HG03135 (cell line): ENCODE measurements around the gene ANAPC7.
A peak's percentile ranks its signal among the peaks of the same experiment; 100 is the strongest.
"Not testable (repeated sequence)": the region's sequence is repeated elsewhere in the genome, so short reads cannot be mapped to it uniquely, and the experiment has no call there.

Experiments used
- ATAC-seq: cut with Tn5 transposase; IDR thresholded peaks from one replicate; pipeline ENCODE4 v1.9.1; 2021; ENCODE audit warnings: mild to moderate bottlenecking, moderate library complexity; ENCODE audit not compliant: unreplicated experiment

Gene ANAPC7, protein sequence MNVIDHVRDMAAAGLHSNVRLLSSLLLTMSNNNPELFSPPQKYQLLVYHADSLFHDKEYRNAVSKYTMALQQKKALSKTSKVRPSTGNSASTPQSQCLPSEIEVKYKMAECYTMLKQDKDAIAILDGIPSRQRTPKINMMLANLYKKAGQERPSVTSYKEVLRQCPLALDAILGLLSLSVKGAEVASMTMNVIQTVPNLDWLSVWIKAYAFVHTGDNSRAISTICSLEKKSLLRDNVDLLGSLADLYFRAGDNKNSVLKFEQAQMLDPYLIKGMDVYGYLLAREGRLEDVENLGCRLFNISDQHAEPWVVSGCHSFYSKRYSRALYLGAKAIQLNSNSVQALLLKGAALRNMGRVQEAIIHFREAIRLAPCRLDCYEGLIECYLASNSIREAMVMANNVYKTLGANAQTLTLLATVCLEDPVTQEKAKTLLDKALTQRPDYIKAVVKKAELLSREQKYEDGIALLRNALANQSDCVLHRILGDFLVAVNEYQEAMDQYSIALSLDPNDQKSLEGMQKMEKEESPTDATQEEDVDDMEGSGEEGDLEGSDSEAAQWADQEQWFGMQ

DNA sequence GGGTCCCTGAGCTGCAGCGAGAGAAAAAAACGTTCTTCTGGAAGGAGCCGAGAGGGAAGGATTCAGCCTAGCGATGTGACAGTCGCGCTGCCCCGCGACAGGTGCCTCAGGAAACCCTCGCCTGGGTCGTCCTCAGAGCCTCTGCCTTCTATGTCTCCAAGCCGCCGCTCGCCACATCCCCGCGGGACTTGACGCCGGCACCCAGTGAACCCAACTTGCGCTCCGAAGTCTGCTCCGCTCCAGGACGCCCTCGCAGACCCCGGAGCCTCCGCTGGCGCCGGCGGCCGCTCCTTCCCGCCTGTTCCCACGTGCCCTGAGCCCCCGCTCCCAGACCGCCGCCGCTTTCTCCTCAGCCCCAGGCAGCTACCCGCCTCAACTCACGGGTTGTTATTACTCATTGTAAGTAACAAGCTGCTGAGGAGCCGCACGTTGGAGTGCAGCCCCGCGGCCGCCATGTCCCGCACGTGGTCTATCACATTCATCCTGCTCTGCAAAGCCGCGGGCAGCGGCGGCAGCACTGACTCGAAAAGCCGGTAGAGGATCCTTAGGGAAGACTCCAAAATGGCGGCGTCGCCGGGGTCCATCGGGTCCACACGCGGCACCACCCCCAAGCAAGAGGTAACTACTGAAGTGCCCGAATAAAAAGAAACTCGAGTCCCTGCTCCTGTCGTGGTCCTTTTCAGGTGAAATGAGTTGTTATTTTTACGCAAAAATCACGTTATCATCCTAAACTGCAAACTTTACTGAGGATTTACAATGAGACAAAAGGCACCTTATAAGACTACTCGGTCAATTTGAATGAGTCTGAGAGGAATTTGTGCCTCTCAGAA is at the start of gene ANAPC7:
Gene ANAPC7 (minus strand): TSS at position 563 of the 830 bp plus-strand sequence. CDS start 81 bp downstream, at position 482.
- ATAC-seq = peak; percentile 85

DNA sequence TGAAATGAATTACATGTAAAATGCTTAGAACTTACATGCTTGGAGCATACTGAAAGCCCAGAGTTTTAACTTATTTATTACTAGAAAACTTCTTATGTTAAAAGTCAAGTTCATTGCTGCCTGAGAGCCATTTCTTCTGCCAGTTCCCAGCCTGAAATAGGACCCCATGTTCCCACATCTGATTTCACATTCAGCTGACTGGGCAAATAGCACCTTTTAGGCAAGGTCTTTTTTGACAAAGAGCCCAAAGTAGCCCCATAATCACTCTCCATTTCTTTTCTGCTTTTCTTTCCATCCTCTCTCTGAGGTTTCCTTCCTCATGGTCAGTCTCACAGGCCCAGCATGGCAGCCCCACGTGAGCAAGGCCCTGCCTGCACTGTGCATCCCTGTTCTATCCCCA is 47.8 kb upstream of the ANAPC7 start:
- no peak for ATAC-seq

DNA sequence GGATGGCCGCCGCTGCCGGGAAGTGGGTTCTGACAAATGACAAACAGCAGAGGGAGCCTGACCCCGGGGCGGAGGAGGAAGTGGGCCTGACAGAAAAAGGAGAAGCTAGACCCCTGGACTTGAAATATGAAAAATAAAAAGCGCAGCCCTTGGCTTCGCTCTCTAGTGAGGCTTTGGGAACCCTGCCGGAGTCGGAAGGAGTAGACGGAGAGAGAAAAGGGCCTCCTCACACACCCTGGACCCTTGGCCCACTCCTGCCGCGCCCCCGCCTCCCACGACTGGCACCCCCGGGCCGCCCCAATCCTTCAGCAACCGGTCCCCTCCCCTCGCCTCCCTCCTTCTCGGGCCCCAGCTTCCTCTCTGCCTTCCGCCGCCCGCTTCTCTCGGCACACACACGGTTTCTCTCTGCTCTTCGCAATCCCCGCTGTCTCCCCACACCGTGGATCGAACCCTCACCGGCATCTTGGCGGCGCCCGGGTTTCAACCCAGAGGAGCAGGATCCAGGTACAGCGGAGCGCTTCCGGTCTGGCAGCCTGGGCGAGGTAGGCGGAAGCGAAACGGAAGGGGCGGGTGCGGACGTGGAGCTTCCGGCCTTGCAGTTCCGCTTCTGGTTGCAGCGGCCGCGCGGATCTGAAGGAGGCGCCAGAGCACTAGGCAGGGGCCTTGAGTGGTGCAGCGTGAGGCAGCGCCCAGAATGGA is 46.4 kb upstream of the ANAPC7 start, which contains the start of gene ARPC3:
Gene ARPC3 (minus strand): TSS at position 539 of the 699 bp plus-strand sequence. CDS start 77 bp downstream, at position 462.
- ATAC-seq = peak; percentile 86

DNA sequence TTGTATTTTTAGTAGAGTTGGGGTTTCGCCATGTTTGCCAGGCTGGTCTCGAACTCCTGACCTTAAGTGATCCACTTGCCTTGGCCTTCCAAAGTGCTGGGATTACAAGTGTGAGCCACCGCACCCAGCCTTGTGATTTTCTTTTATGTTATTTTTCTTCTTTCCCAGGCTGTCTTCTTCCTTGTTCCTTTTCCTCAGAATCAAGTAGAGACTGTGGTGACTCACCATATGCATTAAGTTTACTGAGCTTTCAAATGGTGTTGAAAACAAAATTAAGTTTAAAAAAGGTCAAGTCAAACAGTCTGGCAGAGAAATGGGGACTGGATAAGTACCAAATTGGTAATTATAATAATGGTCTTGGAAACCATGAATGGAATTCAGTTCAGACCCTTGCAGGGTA is 40.9 kb upstream of the ANAPC7 start:
- no peak for ATAC-seq

DNA sequence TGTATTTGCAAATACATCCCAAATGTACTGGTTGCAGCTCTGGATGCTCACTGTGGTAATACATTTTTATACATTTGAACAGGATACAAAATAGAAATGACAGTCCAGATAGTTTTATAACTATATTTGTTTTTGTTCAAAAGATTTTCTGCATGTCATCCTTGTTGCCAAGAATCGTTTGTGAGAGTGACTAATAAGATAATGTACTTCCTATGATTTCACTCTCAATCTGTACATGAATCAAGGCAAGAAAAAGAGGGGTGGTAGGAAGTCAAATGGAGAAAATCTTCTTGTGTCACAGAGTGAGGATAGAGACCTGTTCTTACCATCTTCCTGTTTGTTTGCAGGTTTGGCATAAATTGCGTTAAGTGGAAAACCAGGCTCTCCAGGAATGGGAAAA is 32.7 kb upstream of the ANAPC7 start:
- no peak for ATAC-seq

DNA sequence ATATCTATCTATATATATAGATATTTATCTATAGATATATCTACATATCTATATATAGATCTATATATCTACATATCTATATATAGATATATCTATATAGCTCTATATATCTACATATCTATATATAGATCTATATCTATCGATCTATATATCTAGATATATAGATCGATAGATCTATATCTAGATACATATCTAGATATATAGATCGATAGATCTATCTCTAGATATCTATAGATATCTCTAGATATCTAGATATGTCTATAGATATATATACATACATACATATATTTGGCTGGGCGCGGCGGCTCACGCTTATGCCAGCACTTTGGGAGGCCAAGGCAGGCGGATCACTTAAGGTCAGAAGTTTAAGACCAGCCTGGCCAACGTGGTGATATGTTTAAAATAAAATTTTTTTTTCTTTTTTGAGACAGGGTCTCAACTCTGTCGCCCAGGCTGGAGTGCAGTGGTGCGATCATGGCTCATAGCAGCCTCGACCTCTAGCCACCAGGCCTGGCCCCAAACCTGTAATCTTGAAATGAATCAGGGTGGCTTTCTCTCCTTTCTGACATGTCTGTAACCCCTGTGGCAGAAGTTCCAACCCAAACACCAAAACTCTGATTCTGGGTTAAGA is 28.6 kb upstream of the ANAPC7 start:
- peak; percentile 33 for ATAC-seq

DNA sequence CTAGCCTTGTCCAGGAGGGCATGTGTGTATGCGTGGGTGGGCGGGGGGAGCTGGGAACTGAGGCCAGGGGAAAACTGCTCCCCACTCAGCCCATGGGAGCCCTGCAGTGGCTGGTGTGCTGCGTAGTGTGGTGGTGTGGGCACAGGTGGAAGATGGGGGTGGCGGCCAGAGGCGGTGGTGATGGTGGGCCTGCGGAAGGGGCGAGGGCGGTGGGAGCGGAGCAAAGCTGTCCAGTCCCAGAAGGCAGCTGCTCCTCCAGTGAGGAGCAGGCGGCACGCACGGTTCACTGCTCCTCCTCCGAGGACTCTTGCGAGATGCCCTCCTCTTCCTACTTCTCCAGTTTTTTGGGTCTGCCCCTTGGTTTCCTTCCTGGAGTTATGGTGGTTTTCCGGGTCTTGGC is 26.2 kb upstream of the ANAPC7 start:
- not testable (repeated sequence) for ATAC-seq

DNA sequence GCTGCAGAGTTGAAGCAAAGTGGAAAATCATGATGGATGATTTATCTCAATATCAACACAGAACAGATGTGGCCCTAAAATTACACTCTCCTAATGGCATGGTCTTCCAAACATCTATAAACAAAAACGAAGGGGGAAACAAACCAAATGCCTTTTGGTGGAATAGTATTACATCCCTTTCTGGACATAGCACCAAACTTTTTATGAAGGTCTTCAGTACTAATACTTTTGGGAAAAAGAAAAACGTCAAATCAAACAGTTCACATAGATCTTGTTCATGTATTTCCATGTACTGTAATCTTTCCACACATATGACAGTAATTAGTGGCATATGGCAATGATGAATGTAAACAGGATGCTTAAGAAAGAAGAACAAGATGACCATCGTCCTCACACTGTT is 22.9 kb upstream of the ANAPC7 start:
- no peak for ATAC-seq

DNA sequence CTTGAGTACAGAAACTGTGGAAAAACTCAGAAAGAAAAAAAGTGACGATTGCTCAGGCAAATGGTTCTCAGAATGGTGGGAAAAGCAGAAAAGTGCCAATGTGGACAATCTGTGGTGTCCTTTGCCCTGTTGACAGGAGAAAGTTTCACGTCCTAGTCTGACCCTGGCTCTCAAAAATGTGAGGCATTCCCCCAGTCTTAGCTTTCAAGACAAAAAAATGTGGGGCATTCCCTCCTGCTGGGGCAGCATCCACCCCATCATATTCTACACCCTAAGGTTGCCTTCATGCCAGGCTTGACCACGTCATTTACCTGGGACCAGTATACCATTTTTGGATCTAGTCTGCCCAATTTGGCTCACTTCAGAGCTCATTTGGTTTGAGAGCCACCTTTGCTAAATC is 20.7 kb upstream of the ANAPC7 start:
- ATAC-seq = no peak

DNA sequence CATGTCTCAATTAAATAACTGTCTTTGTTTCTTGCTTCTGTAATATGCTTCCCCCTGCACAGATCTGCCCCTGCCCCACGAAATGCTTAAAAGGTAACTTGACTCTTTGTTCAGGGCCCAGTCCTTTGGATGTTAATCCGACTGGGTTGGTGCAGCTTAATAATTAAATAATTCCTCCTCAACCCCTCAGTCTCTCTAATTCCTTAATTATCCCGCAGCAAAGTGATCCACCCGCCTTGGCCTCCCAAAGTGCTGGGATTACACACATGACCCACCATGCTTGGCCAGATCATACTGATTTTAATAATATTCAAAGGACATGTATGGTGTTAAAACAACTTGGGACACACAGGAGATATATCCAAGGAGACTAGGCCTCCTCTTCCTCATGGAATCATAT is 18.2 kb upstream of the ANAPC7 start:
- ATAC-seq = no peak

DNA sequence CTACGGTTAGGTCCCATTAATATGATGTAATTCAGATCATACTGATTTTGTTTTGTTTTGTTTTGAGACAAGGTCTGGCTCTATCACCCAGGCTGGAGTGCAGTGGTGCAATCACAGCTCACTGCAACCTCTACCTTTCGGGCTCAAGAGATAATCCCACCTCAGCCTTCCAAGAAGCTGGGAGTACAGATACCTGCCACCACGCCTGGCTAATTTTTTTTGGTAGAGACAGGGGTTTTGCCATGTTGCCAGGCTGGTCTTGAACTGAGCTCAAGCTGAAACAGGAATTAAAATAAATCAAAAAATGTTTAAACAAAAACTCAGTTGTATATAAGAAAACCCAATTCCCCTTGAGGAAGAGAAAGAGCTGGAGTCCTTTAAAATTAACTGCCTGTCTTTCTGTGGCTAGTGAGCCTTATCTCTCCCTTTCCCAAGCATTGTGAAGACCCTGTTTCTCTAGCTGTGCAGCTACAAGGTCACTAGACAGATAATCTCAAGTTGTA is 17.7 kb upstream of the ANAPC7 start:
- no peak for ATAC-seq

DNA sequence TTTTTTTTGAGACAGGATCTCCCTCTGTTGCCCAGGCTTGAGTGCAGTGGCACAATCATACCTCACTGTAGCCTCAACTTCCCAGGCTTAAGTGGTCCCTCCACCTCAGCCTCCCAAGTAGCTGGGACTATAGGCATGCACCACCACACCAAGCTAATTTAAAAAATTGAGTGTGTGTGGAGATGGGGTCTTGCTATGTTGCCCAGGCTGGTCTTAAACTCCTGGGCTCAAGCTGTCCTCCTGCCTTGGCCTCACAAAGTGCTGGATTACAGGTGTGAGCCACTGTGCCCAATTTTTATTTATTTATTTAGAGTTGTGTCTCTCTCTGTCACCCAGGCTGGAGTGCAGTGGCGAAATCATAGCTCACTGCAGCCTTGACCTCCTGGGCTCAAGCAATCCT is 17.1 kb upstream of the ANAPC7 start:
- not testable (repeated sequence) for ATAC-seq

DNA sequence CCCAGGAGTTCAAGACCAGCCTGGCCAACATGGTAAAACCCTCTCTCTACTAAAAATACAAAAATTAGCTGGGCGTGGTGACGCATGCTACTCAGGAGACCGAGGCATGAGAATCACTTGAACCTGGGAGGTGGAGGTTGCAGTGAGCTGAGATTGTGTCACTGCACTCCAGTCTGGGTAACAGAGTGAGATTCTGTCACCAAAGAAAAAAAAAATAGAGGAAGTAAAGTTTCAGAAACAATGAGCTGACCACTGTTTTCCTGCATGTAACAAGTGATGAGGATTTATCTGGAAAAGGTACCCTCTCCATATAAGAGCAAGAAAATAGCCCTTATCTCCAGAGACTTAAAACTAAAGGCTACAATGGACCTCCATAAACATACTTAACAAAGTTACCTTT is 13.6 kb upstream of the ANAPC7 start:
- not testable (repeated sequence) for ATAC-seq

DNA sequence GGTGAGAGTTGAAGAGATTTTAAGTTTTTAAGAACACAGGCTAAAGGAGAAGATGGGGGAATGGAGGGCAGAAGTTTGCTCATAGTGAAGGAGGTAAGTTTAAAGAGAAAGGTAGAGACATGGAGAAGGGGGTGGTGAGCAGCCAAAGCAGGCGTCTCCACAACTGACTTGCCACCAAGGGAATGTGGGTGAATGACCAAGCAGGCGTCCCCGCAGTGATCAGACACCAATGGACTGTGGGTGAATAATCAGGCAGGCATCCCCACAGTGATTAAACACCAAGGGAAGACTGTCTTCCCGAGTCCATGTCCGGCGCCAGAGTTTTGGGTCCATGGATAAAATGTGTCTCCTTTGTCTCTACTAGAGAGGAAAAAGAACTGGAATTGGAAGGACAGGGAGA is 6.6 kb upstream of the ANAPC7 start:
- not testable (repeated sequence) for ATAC-seq

DNA sequence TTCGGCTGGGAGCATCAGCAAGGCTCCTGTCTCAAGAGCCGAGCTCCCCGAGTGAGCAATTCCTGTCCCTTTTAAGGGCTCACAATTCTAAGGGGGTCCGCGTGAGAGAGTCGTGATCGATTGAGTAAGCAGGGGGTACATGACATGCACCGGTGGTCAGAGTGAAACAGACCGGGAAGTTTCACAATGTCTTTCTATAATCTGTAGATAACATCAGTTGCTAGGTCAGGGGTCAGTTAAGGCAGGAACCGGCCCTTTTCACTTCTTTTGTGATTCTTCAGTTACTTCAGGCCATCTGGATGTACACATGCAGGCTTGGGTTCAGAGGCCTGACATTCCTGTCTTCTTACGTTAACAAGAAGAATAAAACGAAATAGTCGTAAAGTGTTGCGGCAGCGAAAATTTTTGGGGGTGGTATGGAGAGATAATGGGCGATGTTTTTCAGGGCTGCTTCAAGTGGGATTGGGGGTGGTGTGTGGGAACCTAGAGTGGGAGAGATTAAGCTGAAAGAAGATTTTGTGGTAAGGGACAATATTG is 1.7 kb upstream of the ANAPC7 start:
- ATAC-seq = not testable (repeated sequence)

DNA sequence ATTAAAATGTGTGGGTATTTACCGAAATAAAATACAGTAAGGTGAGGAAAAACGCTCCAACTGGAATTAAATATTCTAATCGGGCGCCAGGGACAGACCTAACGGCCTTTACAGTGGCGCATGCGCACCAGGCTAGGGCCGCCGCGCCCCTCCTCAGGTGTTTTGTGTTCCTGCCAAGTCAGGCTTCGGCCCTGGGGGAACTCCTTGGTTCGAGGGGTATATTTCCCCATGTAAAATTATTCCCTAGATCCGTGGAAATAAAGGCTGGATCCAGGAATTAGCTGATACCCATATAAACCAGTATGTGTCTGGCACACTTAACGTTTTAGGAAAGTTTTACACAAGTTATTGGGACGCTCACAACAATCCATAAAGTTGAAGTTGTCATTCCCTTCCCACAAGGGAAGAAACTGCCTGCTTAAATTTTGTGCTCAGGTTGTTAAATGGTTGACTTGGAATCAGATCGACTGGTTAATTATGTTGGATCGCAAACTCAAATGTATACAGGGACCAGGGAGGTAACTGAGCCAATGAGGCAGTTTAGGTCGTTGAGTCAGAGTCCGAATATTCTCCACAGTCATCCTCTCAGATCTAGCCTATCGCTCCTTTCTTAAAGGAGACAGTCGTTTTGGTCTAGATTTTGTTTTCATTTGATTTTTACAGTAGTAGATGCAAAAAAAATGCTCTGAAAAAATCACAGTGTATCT is 621 bp upstream of the ANAPC7 start:
- ATAC-seq = no peak

DNA sequence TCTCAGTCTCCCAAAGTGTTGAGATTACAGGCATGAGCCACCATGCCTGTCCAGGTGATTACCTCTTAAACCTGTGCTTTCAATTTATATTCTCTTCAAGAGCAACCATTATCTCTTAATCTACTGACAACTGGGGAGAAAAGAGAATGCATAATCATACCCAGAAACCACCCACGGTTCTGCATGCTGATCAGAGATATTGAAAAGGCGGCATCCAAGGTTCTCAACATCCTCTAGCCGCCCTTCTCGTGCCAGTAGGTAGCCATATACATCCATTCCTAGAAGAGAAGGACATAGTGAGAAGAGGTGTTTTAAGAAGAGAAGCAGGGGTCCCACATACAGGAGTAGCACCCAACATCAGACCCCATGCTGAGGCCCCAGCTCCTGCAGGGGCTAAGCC is 20.8 kb downstream of the ANAPC7 start:
- no peak for ATAC-seq

DNA sequence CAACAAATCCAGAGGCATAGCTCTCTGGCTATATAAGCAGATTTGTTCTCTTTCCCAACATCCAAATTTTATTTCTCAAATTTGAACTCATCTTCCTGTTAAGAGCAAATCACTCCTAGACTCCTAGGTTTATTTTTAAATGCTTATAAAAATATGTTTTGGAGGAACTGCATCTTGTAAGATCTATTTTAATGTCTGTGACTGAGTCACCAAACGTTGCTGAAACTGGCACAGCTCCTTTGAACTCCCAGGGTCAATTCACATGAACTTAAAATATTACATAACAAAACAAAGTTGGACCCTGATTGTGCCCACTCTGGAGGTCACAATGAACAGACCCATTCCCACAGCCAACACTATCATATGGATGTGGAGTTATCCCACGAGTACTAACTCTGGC is 23.9 kb downstream of the ANAPC7 start:
- ATAC-seq = no peak

DNA sequence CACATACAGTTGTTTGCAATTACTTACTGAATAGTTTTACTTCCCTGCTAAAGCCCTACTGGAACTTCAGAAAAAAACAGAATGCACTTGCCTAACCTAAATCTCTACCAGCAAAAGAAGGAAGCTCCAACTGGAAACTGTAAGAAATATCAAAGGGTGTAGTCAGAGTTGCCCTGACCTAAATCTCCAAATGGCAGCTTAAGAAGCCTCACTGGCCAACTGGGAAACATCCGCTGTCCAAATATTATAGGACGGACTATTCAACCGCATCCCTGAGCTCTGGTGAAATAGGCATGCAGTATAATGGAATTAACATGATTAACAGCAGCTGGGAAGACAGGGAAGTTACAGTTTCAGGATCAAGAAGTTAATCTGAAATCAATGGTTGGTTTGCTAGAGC is 24.3 kb downstream of the ANAPC7 start:
- ATAC-seq = no peak
